WTC11 (cell line): ENCODE measurements around the gene GIGYF2. TPM values are rescaled to one million over a fixed set of nuclear protein-coding genes. Genes with fewer than 3 reads are reported as not detected.

Source experiments
- ATAC-seq: fragments of 200-7000 bp; cut with Tn5 transposase; 2 replicates; pipeline ENCODE4 v1.10.0; 2021; ENCODE audit warnings: mild to moderate bottlenecking, moderate library complexity
- CTCF ChIA-PET: fragments of 300-600 bp; sonication (Branson Sonifier 250); formaldehyde crosslinking; loops from one replicate; lab custom pipeline; 2021; ENCODE audit warnings: antibody characterized with exemption; lab: Charles Lee
- POLR2A ChIA-PET: fragments of 350-600 bp; sonication (Branson Sonifier 250); formaldehyde crosslinking; loops from one replicate; lab custom pipeline; 2021; ENCODE audit warnings: antibody characterized with exemption; lab: Charles Lee
- DNase-seq: peaks from one replicate; pipeline ENCODE4 v3.0.0; 2021; ENCODE audit warnings: low spot score
- H3K27ac Mint-ChIP-seq: 2 replicates; pipeline ENCODE4 v1.8.0; 2021; ENCODE audit warnings: mixed read lengths
- H3K27me3 Mint-ChIP-seq: 2 replicates; pipeline ENCODE4 v1.8.0; 2021; ENCODE audit warnings: low read depth, mild to moderate bottlenecking, moderate library complexity, mixed read lengths
- H3K36me3 Mint-ChIP-seq: 2 replicates; pipeline ENCODE4 v1.8.0; 2021; ENCODE audit warnings: mixed read lengths
- H3K4me1 Mint-ChIP-seq: 2 replicates; pipeline ENCODE4 v1.8.0; 2022; ENCODE audit warnings: mixed read lengths
- H3K4me3 Mint-ChIP-seq: 2 replicates; pipeline ENCODE4 v1.8.0; 2021; ENCODE audit warnings: mild to moderate bottlenecking, moderate library complexity, mixed read lengths
- H3K9me3 Mint-ChIP-seq: 2 replicates; pipeline ENCODE4 v1.8.0; 2021; ENCODE audit warnings: mixed read lengths
- CREM ChIP-seq: sonication (generic); formaldehyde crosslinking; IDR thresholded peaks from 2 replicates; pipeline ENCODE4 v1.8.1; 2022; ENCODE audit warnings: mild to moderate bottlenecking, missing genetic modification reagents, moderate library complexity
- CTCF ChIP-seq: fragments of 200-600 bp; IDR thresholded peaks from 2 replicates; pipeline ENCODE4 v1.8.0; 2022; ENCODE audit warnings: antibody characterized with exemption
- ESRRA ChIP-seq: sonication (generic); formaldehyde crosslinking; IDR thresholded peaks from 2 replicates; pipeline ENCODE4 v1.8.1; 2022; ENCODE audit warnings: mild to moderate bottlenecking, missing genetic modification reagents, borderline replicate concordance
- FOXP1 ChIP-seq: sonication (generic); formaldehyde crosslinking; IDR thresholded peaks from 2 replicates; pipeline ENCODE4 v1.8.0; 2022; ENCODE audit warnings: missing genetic modification reagents, mild to moderate bottlenecking, moderate library complexity, borderline replicate concordance
- HMGXB4 ChIP-seq: sonication (generic); formaldehyde crosslinking; IDR thresholded peaks from 2 replicates; pipeline ENCODE4 v1.8.1; 2023; ENCODE audit warnings: mild to moderate bottlenecking, moderate library complexity, missing genetic modification reagents
- SMAD3 ChIP-seq: sonication (generic); formaldehyde crosslinking; IDR thresholded peaks from 2 replicates; pipeline ENCODE4 v1.8.0; 2022; ENCODE audit warnings: missing genetic modification reagents, mild to moderate bottlenecking, borderline replicate concordance
- SMAD4 ChIP-seq: sonication (generic); formaldehyde crosslinking; IDR thresholded peaks from 2 replicates; pipeline ENCODE4 v1.8.0; 2022; ENCODE audit warnings: mild to moderate bottlenecking, missing genetic modification reagents
- TCF7 ChIP-seq: sonication (generic); formaldehyde crosslinking; IDR thresholded peaks from 2 replicates; pipeline ENCODE4 v1.8.0; 2022; ENCODE audit warnings: mild to moderate bottlenecking, low read depth, missing genetic modification reagents, moderate library complexity
- TEAD1 ChIP-seq: sonication (generic); formaldehyde crosslinking; IDR thresholded peaks from 2 replicates; pipeline ENCODE4 v1.8.0; 2022; ENCODE audit warnings: mild to moderate bottlenecking, missing genetic modification reagents
- TEAD4 ChIP-seq: sonication (generic); formaldehyde crosslinking; IDR thresholded peaks from 2 replicates; pipeline ENCODE4 v1.8.0; 2022; ENCODE audit warnings: mild to moderate bottlenecking, missing genetic modification reagents
- USF1 ChIP-seq: sonication (generic); formaldehyde crosslinking; IDR thresholded peaks from 2 replicates; pipeline ENCODE4 v1.8.0; 2022; ENCODE audit warnings: mild to moderate bottlenecking, missing genetic modification reagents
- ZNF317 ChIP-seq: sonication (generic); formaldehyde crosslinking; IDR thresholded peaks from 2 replicates; pipeline ENCODE4 v1.8.1; 2023; ENCODE audit warnings: low read depth, mild to moderate bottlenecking, moderate library complexity, missing genetic modification reagents, borderline replicate concordance
- ZNF396 ChIP-seq: fragments of 250-450 bp; sonication (Bioruptor Pico); IDR thresholded peaks from 2 replicates; pipeline ENCODE4 v1.8.0; 2021; ENCODE audit warnings: mild to moderate bottlenecking, moderate library complexity, borderline replicate concordance
- ZSCAN18 ChIP-seq: fragments of 250-450 bp; sonication (Bioruptor Pico); IDR thresholded peaks from 2 replicates; pipeline ENCODE4 v2.1.2; 2022; ENCODE audit warnings: mild to moderate bottlenecking, moderate library complexity
- total RNA-seq: library from RNA; stranded (reverse); gene quantifications from 3 replicates; pipeline ENCODE4 v1.2.3, GENCODE V29; 2021

GIGYF2 gene
- total RNA-seq, 1 experiment from 2014 or later, result 53.1 TPM

- no peak for DNase-seq
- Mint-ChIP-seq H3K27me3 (peaks cover 3% of the 10 kb centered on the region; the same call in 1 of the 2 replicates), H3K27ac (no peak overlapping the region), H3K4me1 (peaks cover 19% of the 10 kb centered on the region), H3K9me3 (no peaks in the 10 kb centered on the region), H3K36me3 (no peaks in the 10 kb centered on the region)
- ATAC-seq, result no peak
- ChIA-PET CTCF (interaction anchor here (0.9 to 1.4 kb wide), 2 partner anchors 32 to 135 kb away, joined by 3 read pairs; no protein-coding TSS in a partner anchor), POLR2A (no interaction called here)
- TF ChIP-seq TCF7 (no peak), TEAD1 (CRISPR knock-in tag) (no peak), CREM (CRISPR knock-in tag) (no peak), SMAD4 (CRISPR knock-in tag) (no peak), FOXP1 (no peak), USF1 (no peak), HMGXB4 (CRISPR knock-in tag) (no peak), ESRRA (CRISPR knock-in tag) (no peak)
- TF ChIP-seq, all 79 proteins: peak for 0
- no peak overlapping the region for H3K4me3 Mint-ChIP-seq
Measured at GRCh38 chr2:232893834-232894233, 196.7 kb downstream of the GIGYF2 start.

GRCh38 chr2:232894251-232894650 is 197.1 kb downstream of the GIGYF2 start:
- peaks cover 19% of the 10 kb centered on the region for H3K4me1 Mint-ChIP-seq
- CTCF ChIA-PET, result interaction anchor here (0.9 to 1.4 kb wide), 2 partner anchors 31 to 135 kb away, joined by 3 read pairs; no protein-coding TSS in a partner anchor
- H3K27me3 Mint-ChIP-seq, result peaks cover 3% of the 10 kb centered on the region; the same call in 1 of the 2 replicates
- no peak overlapping the region for H3K4me3 Mint-ChIP-seq
- POLR2A ChIA-PET, result no interaction called here
- no peak for ATAC-seq
- H3K36me3 Mint-ChIP-seq, result no peaks in the 10 kb centered on the region
- no peak for DNase-seq
- TF ChIP-seq SMAD3 (CRISPR knock-in tag) (no peak), HMGXB4 (CRISPR knock-in tag) (no peak)
- H3K9me3 Mint-ChIP-seq, result no peaks in the 10 kb centered on the region
- no peak overlapping the region for H3K27ac Mint-ChIP-seq

GRCh38 chr2:232894746-232895145 is 197.6 kb downstream of the GIGYF2 start:
- H3K27me3 Mint-ChIP-seq, result peaks cover 3% of the 10 kb centered on the region; the same call in 1 of the 2 replicates
- DNase-seq, result no peak
- H3K4me3 Mint-ChIP-seq, result no peak overlapping the region

More at GRCh38 chr2:232894746-232895145, 197.6 kb downstream of the GIGYF2 start:
- CTCF ChIA-PET, result interaction anchor here (0.9 to 1.4 kb wide), 2 partner anchors 31 to 134 kb away, joined by 3 read pairs; no protein-coding TSS in a partner anchor
- TF ChIP-seq ZSCAN18 (no peak), TEAD4 (no peak), ZNF396 (CRISPR knock-in tag) (no peak), ZNF317 (no peak), CTCF (no peak)
- Mint-ChIP-seq H3K36me3 (no peaks in the 10 kb centered on the region), H3K27ac (no peak overlapping the region), H3K4me1 (peaks cover 19% of the 10 kb centered on the region), H3K9me3 (no peaks in the 10 kb centered on the region)
- no peak for ATAC-seq
- POLR2A ChIA-PET, result no interaction called here
